Esophagus squamous epithelium (tissue), 4 donors: Measurements from ENCODE around the gene DAB2IP.

Experiments
- POLR2A ChIP-seq, 4 donors: fragments of 450-650 bp; IDR thresholded peaks; one replicate each; pipeline ENCODE4 v1.6.1; 2017; ENCODE audit warnings: antibody characterized with exemption in 4 of 4, mild to moderate bottlenecking in 4 of 4, moderate library complexity in 3 of 4
- TF ChIP-seq, protein P1 (sequence below), 6 experiments: fragments of 450-650 bp in 4 of 6; fragments of 200-600 bp in 2 of 6; sonication (generic) in 2 of 6; IDR thresholded peaks; one replicate each; pipeline ENCODE4 v1.5.1; 2016 to 2019; ENCODE audit warnings: antibody characterized with exemption in 6 of 6, mild to moderate bottlenecking in 4 of 6, moderate library complexity in 4 of 6

DNA sequence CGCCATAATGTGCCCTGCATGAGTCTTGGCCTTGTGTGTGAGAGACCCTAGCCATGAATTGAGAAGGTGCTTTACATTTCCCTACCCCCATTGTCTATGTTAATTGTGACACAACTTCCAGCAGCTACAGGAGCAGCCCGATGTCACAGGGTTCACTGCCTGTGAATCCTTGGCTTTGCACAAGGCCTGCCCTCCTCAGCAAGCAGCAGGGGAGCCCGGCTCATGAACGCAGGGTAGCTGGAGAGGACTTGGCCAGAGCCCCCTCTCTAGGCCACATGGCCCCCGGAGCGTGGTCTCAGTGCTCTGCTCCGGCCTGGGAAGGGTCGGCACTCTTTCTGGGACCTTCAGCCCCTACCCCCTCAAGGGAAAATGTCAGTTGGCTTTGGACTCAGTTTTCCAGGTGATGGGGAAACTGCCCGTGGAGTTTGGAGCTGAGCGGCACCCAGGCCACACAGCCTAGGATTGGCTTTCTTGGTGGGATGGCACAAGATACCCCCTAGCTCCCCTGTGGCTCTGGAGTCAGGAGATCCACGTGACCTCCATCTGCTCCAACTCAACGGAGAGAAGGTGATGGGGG, 160.8 kb downstream of the DAB2IP start:
- TF ChIP-seq POLR2A (IDR thresholded peaks at IDR 0.05): no peak
- TF ChIP-seq, protein P1, sequence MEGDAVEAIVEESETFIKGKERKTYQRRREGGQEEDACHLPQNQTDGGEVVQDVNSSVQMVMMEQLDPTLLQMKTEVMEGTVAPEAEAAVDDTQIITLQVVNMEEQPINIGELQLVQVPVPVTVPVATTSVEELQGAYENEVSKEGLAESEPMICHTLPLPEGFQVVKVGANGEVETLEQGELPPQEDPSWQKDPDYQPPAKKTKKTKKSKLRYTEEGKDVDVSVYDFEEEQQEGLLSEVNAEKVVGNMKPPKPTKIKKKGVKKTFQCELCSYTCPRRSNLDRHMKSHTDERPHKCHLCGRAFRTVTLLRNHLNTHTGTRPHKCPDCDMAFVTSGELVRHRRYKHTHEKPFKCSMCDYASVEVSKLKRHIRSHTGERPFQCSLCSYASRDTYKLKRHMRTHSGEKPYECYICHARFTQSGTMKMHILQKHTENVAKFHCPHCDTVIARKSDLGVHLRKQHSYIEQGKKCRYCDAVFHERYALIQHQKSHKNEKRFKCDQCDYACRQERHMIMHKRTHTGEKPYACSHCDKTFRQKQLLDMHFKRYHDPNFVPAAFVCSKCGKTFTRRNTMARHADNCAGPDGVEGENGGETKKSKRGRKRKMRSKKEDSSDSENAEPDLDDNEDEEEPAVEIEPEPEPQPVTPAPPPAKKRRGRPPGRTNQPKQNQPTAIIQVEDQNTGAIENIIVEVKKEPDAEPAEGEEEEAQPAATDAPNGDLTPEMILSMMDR (IDR thresholded peaks at IDR 0.05): no peak
